Measurements from ENCODE around the gene LMNTD1. TPM values are rescaled to one million over a fixed set of nuclear protein-coding genes. Genes with fewer than 3 reads are reported as not detected.

Gene LMNTD1
- total RNA-seq, 2 experiments from 2014 or later = not detected

DNA sequence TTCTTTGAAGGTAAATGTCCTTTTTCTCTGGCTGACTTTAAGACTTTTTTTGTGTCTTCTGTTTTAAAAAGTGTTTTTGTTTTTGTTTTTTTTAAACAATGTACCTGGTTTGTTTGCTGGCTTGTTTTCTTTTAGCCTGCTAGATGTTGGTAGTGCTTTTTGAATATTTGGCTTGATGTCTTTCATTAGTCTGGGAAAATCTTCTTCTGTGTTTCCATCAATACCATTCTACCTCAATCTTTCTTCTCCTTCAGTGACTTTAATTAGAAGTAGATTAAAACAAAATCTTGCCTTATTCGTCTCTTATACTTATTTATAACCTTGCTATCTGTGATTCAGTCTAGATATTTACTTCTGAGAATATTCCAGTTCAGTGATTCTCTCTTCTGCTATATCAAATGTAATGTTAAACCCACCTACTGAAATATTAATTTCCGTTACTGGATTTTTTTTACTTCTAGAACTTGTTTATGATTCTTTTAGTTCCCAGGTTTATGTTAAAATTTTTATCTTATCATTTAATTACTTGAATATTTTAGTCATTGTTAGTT, 21.5 kb downstream of the LMNTD1 start:
- H3K4me3 ChIP-seq (ENCODE audit: low read depth, low read length, poor library complexity, severe bottlenecking) = no peak overlapping the region
- no peak overlapping the region for H3K27ac ChIP-seq (ENCODE audit: low read depth, low read length, poor library complexity, severe bottlenecking)
- no peaks in the 10 kb centered on the region for H3K36me3 ChIP-seq (ENCODE audit: insufficient read depth, low read length)
- no peak for DNase-seq (ENCODE audit: low spot score)
- H3K9me3 ChIP-seq (ENCODE audit: low read length) = no peaks in the 10 kb centered on the region
- no peaks in the 10 kb centered on the region for H3K79me2 ChIP-seq (ENCODE audit: insufficient read depth, low read depth, low read length)
- no peaks in the 10 kb centered on the region for H3K9me2 ChIP-seq (ENCODE audit: insufficient read depth, low read length)
- no peaks in the 10 kb centered on the region for H4K20me1 ChIP-seq (ENCODE audit: insufficient read depth, low read length)
- H3K4me1 ChIP-seq (ENCODE audit: insufficient read depth, low read length, poor library complexity, severe bottlenecking) = no peaks in the 10 kb centered on the region
- ChIA-PET POLR2A (no interaction called here), CTCF (ENCODE audit: unreplicated experiment) (no interaction called here)
- no TSS peak for BruUV-seq (replicated peaks)
- no peak overlapping the region for H2AFZ ChIP-seq (ENCODE audit: low read length)
- no peak overlapping the region for H3K4me2 ChIP-seq (ENCODE audit: low read length)
- intact Hi-C loops (cut with micrococcal nuclease; ENCODE audit: unreplicated experiment) = no loop called here
- no peak for TF ChIP-seq EZH2phosphoT487 (IDR thresholded peaks at IDR 0.05; ENCODE audit: borderline replicate concordance, low read depth, low read length)
- TF ChIP-seq, protein P1, sequence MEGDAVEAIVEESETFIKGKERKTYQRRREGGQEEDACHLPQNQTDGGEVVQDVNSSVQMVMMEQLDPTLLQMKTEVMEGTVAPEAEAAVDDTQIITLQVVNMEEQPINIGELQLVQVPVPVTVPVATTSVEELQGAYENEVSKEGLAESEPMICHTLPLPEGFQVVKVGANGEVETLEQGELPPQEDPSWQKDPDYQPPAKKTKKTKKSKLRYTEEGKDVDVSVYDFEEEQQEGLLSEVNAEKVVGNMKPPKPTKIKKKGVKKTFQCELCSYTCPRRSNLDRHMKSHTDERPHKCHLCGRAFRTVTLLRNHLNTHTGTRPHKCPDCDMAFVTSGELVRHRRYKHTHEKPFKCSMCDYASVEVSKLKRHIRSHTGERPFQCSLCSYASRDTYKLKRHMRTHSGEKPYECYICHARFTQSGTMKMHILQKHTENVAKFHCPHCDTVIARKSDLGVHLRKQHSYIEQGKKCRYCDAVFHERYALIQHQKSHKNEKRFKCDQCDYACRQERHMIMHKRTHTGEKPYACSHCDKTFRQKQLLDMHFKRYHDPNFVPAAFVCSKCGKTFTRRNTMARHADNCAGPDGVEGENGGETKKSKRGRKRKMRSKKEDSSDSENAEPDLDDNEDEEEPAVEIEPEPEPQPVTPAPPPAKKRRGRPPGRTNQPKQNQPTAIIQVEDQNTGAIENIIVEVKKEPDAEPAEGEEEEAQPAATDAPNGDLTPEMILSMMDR (conservative IDR thresholded peaks at IDR 0.05; ENCODE audit: low read length) = no peak

DNA sequence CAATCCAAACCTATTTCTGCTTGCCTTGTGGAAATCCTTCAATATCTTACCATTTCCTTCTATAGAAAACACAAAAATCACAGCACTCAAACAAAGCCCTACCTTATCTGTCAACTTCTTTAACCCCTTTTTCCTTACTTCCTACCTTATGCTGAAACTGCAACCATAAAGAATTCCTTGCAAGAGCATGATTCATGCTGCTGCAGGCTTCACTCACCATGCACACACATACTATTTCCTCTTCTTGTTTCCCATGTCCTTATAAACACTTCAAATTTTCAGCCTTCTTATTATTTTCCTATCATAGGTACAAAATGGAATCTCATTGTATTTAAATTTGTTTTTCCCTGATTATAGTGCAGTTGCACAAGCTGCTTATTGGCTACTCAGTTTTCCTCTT, 23.3 kb downstream of the LMNTD1 start:
- intact Hi-C loops (cut with micrococcal nuclease; ENCODE audit: unreplicated experiment) = no loop called here
- ChIA-PET CTCF (ENCODE audit: unreplicated experiment) (no interaction called here), POLR2A (no interaction called here)
- H3K4me3 ChIP-seq (ENCODE audit: low read depth, low read length, poor library complexity, severe bottlenecking) = no peak overlapping the region
- no peaks in the 10 kb centered on the region for H4K20me1 ChIP-seq (ENCODE audit: insufficient read depth, low read length)
- H3K79me2 ChIP-seq (ENCODE audit: insufficient read depth, low read depth, low read length) = no peaks in the 10 kb centered on the region
- no peak overlapping the region for H3K27ac ChIP-seq (ENCODE audit: low read depth, low read length, poor library complexity, severe bottlenecking)
- H2AFZ ChIP-seq (ENCODE audit: low read length) = no peak overlapping the region
- no peak for DNase-seq (ENCODE audit: low spot score)
- BruUV-seq (replicated peaks) = no TSS peak
- H3K9me2 ChIP-seq (ENCODE audit: insufficient read depth, low read length) = no peaks in the 10 kb centered on the region
- H3K9me3 ChIP-seq (ENCODE audit: low read length) = no peaks in the 10 kb centered on the region
- H3K4me2 ChIP-seq (ENCODE audit: low read length) = no peak overlapping the region
- H3K36me3 ChIP-seq (ENCODE audit: insufficient read depth, low read length) = no peaks in the 10 kb centered on the region
- TF ChIP-seq EZH2phosphoT487 (IDR thresholded peaks at IDR 0.05; ENCODE audit: borderline replicate concordance, low read depth, low read length) = no peak
- TF ChIP-seq, protein P1 (conservative IDR thresholded peaks at IDR 0.05; ENCODE audit: low read length) = no peak
- no peaks in the 10 kb centered on the region for H3K4me1 ChIP-seq (ENCODE audit: insufficient read depth, low read length, poor library complexity, severe bottlenecking)

DNA sequence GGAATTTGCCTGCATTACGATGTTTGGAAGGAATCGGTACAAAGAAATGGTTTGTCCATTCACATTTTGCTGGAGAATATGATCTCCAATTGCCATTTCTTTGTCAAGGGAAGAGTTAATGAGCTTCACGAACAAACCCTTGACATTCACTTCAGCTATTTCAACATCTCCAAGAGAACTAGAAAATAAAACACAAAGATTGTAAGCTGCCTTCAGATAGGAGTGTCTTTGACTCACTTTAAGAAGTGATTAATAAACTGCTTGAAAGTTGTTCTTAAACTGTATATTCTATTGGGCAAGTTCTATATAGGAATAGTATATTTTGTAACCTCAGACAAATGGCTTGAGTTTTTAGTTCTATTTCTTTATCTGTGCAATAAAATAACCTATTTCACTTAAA, 26.3 kb downstream of the LMNTD1 start:
- TF ChIP-seq, protein P1 (conservative IDR thresholded peaks at IDR 0.05; ENCODE audit: low read length) = no peak
- no peak for TF ChIP-seq EZH2phosphoT487 (IDR thresholded peaks at IDR 0.05; ENCODE audit: borderline replicate concordance, low read depth, low read length)
- H2AFZ ChIP-seq (ENCODE audit: low read length) = no peak overlapping the region
- no peak overlapping the region for H3K4me3 ChIP-seq (ENCODE audit: low read depth, low read length, poor library complexity, severe bottlenecking)
- POLR2A ChIA-PET = interaction anchor here (0.6 kb wide), 1 partner anchor 67 kb away, joined by 5 read pairs; no protein-coding TSS in a partner anchor
- DNase-seq (ENCODE audit: low spot score) = no peak
- H3K4me1 ChIP-seq (ENCODE audit: insufficient read depth, low read length, poor library complexity, severe bottlenecking) = no peaks in the 10 kb centered on the region
- H3K9me2 ChIP-seq (ENCODE audit: insufficient read depth, low read length) = no peaks in the 10 kb centered on the region
- no peak overlapping the region for H3K4me2 ChIP-seq (ENCODE audit: low read length)
- H3K9me3 ChIP-seq (ENCODE audit: low read length) = no peaks in the 10 kb centered on the region
- CTCF ChIA-PET (ENCODE audit: unreplicated experiment) = interaction anchor here (0.6 kb wide), 1 partner anchor 494 kb away, joined by 3 read pairs; no protein-coding TSS in a partner anchor
- intact Hi-C loops (cut with micrococcal nuclease; ENCODE audit: unreplicated experiment) = no loop called here
- BruUV-seq (replicated peaks) = no TSS peak
- no peaks in the 10 kb centered on the region for H4K20me1 ChIP-seq (ENCODE audit: insufficient read depth, low read length)
- H3K79me2 ChIP-seq (ENCODE audit: insufficient read depth, low read depth, low read length) = no peaks in the 10 kb centered on the region
- no peak overlapping the region for H3K27ac ChIP-seq (ENCODE audit: low read depth, low read length, poor library complexity, severe bottlenecking)
- H3K36me3 ChIP-seq (ENCODE audit: insufficient read depth, low read length) = no peaks in the 10 kb centered on the region
